AG09319 (cell line): Measurements from ENCODE around the gene LRRC71.

Experiments
- DNase-seq: peaks from one replicate; pipeline ENCODE4 v3.0.0-alpha.2; 2010; ENCODE audit warnings: low read depth; ENCODE audit errors: extremely low read depth
- TF ChIP-seq, protein P1 (sequence below): IDR thresholded peaks from 2 replicates; pipeline ENCODE4 v1.5.1; 2011; ENCODE audit warnings: low read depth, mild to moderate bottlenecking, inconsistent platforms, low read length, moderate library complexity

Gene LRRC71

DNA sequence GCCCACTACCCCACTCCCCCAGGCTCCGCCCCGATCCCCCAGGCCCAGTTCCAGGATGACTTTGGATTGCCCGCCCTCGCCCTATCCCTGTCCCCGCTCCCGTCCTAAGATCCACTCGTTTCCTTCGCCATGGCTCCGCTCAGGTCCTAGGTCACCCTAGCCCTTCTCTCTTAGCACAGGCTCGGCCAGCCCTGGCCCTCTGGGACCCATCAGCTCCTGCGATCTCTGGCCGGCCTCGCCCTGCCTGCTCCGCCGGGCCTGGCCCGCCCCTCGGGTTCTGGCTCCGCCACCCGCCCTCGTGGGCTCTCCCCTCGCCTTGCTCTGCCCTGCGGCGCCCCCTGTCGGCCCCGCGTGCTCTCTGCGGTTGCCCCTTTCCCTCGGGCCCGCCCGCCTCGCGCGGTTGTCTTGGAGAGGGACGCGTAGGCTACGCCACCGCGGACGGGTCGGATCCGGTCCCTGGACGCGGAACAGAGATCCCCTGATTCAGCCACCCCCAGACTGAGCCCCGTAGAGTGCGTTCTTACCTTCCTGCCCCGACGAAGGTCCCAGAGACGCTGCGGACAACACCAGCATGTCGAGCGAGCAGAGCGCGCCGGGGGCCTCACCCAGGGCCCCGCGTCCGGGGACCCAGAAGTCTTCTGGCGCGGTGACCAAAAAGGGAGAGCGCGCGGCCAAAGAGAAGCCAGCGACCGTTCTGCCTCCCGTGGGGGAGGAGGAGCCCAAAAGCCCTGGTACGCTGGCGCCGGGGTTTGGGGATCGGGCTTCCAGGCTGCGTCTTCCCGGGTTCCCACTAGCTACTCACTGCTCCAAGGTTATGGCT lies at the start of gene LRRC71:
TSS of gene LRRC71 (plus strand) at position 400 of the 820 bp plus-strand sequence. CDS start at position 572, 172 bp downstream.
- DNase-seq = peak; percentile 52
- TF ChIP-seq, protein P1, sequence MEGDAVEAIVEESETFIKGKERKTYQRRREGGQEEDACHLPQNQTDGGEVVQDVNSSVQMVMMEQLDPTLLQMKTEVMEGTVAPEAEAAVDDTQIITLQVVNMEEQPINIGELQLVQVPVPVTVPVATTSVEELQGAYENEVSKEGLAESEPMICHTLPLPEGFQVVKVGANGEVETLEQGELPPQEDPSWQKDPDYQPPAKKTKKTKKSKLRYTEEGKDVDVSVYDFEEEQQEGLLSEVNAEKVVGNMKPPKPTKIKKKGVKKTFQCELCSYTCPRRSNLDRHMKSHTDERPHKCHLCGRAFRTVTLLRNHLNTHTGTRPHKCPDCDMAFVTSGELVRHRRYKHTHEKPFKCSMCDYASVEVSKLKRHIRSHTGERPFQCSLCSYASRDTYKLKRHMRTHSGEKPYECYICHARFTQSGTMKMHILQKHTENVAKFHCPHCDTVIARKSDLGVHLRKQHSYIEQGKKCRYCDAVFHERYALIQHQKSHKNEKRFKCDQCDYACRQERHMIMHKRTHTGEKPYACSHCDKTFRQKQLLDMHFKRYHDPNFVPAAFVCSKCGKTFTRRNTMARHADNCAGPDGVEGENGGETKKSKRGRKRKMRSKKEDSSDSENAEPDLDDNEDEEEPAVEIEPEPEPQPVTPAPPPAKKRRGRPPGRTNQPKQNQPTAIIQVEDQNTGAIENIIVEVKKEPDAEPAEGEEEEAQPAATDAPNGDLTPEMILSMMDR = peak; percentile 79

DNA sequence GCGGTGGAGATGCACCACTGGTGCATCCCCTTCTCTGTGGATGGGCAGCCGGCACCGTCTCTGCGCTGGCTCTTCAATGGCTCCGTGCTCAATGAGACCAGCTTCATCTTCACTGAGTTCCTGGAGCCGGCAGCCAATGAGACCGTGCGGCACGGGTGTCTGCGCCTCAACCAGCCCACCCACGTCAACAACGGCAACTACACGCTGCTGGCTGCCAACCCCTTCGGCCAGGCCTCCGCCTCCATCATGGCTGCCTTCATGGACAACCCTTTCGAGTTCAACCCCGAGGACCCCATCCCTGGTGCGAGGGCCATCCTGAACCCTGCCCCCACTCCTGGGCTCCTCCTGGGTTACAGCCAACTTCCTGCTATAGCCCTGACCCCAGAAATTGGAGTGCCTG lies 46.8 kb upstream of the LRRC71 start:
- TF ChIP-seq, protein P1 = no peak
- DNase-seq = no peak

DNA sequence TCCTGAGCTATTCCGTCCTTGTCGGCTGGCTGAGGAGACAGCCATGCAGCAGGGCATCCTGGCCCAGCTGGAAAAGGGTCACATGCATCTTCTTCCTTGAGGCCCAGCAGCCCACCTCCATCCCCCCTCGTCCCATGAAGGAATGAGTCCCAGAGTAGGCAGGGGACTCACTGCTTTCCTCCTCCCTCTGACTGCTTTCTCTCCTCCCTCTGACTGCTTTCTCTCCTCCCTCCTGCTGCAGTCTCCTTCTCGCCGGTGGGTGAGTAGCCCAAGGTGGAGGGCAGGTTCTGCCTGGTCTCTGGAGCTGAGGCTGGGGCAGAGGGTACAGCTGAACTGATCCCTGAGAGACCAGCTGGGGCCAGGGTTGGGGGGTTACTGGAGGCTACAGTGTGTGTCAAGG lies 46.3 kb upstream of the LRRC71 start:
- no peak for DNase-seq
- TF ChIP-seq, protein P1 = no peak

DNA sequence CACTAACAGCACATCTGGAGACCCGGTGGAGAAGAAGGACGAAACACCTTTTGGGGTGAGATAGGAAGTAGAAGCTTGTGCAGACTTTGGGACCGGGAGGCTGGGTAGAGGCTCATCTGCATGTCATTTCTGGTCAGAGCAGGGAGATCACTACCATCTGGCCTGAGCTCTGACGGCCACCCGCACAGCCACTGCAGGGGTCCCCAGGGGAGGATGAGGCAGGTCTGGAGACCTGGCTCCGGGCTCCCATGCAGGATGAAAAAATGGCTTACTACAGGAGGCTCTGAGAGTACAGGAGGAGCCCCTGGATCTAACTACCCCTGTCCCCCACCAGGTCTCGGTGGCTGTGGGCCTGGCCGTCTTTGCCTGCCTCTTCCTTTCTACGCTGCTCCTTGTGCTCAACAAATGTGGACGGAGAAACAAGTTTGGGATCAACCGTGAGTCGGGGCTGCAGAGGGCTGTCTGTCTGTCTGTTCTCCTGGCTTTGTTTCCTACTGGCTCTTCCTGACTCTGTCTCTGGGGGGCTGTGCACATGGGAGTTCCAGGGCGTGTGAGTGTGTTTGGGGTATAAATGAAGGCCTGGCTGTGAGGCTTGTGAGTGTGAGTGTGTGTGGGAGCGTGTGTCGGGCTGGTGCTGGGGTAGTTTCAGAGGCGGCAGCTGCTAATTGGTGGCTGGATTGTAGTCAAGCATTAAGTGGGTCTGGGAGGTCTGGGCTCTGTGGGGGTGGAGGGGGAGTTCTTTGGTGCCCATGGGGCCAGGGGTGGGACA lies 45.7 kb upstream of the LRRC71 start:
- DNase-seq = no peak
- TF ChIP-seq, protein P1 = no peak

DNA sequence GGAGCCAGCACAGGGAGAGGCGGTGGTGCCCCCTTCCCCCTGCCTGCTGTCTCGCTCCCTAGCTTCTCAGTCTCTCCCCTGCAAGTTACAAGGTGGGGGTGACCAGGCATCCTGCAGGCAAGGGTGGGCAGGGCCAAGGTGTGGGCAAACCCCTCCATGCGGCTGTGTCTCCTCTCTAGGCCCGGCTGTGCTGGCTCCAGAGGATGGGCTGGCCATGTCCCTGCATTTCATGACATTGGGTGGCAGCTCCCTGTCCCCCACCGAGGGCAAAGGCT lies 45.2 kb upstream of the LRRC71 start:
- no peak for DNase-seq

DNA sequence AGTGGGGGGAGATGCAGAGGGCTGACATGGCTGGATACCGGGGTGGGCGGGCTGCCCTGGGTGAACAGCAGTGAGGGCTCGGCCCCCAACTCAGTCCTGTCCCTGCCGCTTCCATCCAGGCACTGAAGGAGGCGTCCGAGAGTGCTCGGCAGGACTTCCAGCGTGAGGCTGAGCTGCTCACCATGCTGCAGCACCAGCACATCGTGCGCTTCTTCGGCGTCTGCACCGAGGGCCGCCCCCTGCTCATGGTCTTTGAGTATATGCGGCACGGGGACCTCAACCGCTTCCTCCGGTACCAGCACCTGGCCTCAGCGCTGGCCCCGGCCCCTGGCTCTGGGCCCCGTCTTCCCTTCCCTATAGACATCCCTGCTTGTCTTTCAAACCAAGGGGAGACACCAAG lies 44.2 kb upstream of the LRRC71 start:
- no peak for DNase-seq
- TF ChIP-seq, protein P1 = no peak

More for the DNA sequence above, 45.2 kb upstream of the LRRC71 start:
- TF ChIP-seq, protein P1 = no peak

DNA sequence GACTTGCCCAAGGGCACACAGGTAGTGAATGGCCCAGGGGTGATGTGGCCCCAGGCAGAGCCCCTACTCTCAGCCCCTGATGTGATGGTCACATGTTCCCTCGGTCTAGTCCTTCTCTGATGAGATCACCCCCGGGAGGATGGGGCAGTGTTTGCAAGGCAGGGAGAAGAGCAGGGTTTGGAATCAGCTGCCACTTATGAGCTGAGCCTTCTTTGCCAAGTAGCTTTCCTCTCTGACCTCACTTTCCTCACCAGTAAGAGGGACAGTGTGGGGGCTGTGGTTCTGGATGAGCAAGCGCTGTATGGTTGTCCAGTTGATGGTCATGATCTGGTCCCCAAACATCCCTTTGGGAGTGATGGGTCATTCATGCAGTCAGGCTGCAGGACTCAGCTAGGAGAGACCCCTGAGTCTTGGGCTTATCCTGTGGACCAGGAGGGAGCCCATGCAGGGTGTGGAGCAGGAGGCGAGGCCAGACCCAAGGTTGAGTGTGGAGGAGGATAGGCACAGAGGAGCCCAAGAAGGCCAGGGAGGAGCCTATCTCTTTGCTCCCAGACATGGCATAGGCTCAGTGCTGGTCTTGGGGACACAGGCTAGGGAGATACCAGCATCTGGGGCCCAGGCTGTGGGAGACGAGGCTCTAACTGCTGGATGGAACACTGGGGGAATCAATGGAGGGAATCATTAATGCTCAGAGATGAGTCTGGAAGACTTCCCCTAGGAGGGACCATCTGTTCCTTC lies 42.8 kb upstream of the LRRC71 start:
- DNase-seq = no peak
- TF ChIP-seq, protein P1 = no peak
